HepG2 (cell line): ENCODE data around the gene RPS6KA2. TPM values are rescaled to one million over a fixed set of nuclear protein-coding genes. Genes with fewer than 3 reads are reported as not detected.

ENCODE experiments used
- ATAC-seq: fragments of 200-7000 bp; cut with Tn5 transposase; 3 replicates; pipeline ENCODE4 v1.9.1; 2020; ENCODE audit warnings: mild to moderate bottlenecking, moderate library complexity
- BruUV-seq: library from RNA; stranded (reverse); fragments of 400-500 nt; replicated peaks from 2 replicates; lab custom pipeline; 2021; lab: Mats Ljungman, UMichigan
- CTCF ChIA-PET: fragments of 300-600 bp; formaldehyde crosslinking; extraction: SDS; loops from one replicate; lab custom pipeline; 2021; ENCODE audit warnings: low total read pairs, inconsistent platforms, low intra/inter-chr PET ratio; lab: Yijun Ruan, JAX
- POLR2A ChIA-PET: fragments of 350-600 bp; sonication (Branson Sonifier 250); formaldehyde crosslinking; loops from one replicate; lab custom pipeline; 2020; ENCODE audit warnings: antibody characterized with exemption, inconsistent platforms; lab: Yijun Ruan, JAX
- DNase-seq: peaks from one replicate; pipeline ENCODE4 v3.0.0-alpha.2; 2015; ENCODE audit warnings: low spot score
- FAIRE-seq: peaks from 3 replicates; lab custom pipeline; 2011; peaks lifted over from hg19 to GRCh38; lab: Jason Lieb, UNC
- H2AFZ ChIP-seq: one replicate; pipeline ENCODE4 v1.6.1; 2011; ENCODE audit warnings: low read length, inconsistent platforms
- H3K27ac ChIP-seq: fragments of 300-600 bp; 3 replicates; pipeline ENCODE4 v1.8.0; 2011; ENCODE audit warnings: mixed run types, mild to moderate bottlenecking, mixed read lengths, low read length, inconsistent platforms; ENCODE audit not compliant: insufficient read depth; ENCODE audit errors: extremely low read length
- H3K27me3 ChIP-seq, 2 experiments: fragments of 200-600 bp in 1 of 2; 2 replicates in 1 of 2; 3 replicates in 1 of 2; pipeline versions ENCODE4 v1.6.0 to v1.8.0; 2011; ENCODE audit warnings: low read length in 2 of 2, mild to moderate bottlenecking in 2 of 2, moderate library complexity in 2 of 2, inconsistent platforms in 1 of 2; ENCODE audit not compliant: insufficient read depth in 2 of 2, control insufficient read depth in 1 of 2
- H3K36me3 ChIP-seq, 2 experiments: fragments of 200-600 bp in 1 of 2; replicated peaks in 1 of 2; 2 replicates in 1 of 2; 3 replicates in 1 of 2; pipeline versions ENCODE4 v1.5.1 to v1.8.0; 2011; ENCODE audit warnings: low read length in 2 of 2, inconsistent platforms in 1 of 2; ENCODE audit not compliant: insufficient read depth in 2 of 2, control insufficient read depth in 1 of 2
- H3K4me1 ChIP-seq: 2 replicates; pipeline ENCODE4 v1.5.1; 2012; ENCODE audit warnings: low read length, inconsistent platforms; ENCODE audit not compliant: insufficient read depth
- H3K4me2 ChIP-seq: 2 replicates; pipeline ENCODE4 v1.6.0; 2011; ENCODE audit warnings: low read depth, low read length, inconsistent platforms
- H3K4me3 ChIP-seq, 3 experiments: fragments of 200-600 bp in 1 of 3; sonication (generic), shearing (Covaris generic) in 1 of 3; replicated peaks in 1 of 3; 2 replicates each; pipeline ENCODE4 v1.5.1; 2011 to 2016; ENCODE audit warnings: low read length in 3 of 3, inconsistent platforms in 2 of 3, low read depth in 2 of 3, mild to moderate bottlenecking in 2 of 3, control low read depth in 1 of 3, mixed read lengths in 1 of 3; ENCODE audit not compliant: insufficient read depth in 1 of 3
- H3K79me2 ChIP-seq: one replicate; pipeline ENCODE4 v1.6.1; 2011; ENCODE audit warnings: low read length, inconsistent platforms; ENCODE audit not compliant: insufficient read depth
- H3K9ac ChIP-seq: 2 replicates; pipeline ENCODE4 v1.6.0; 2011; ENCODE audit warnings: mild to moderate bottlenecking, low read depth, low read length, inconsistent platforms; ENCODE audit not compliant: insufficient read depth
- H3K9me3 ChIP-seq: 2 replicates; pipeline ENCODE4 v1.5.1; 2012; ENCODE audit warnings: mild to moderate bottlenecking, low read length
- H4K20me1 ChIP-seq: 2 replicates; pipeline ENCODE4 v1.6.0; 2011; ENCODE audit warnings: inconsistent platforms, mild to moderate bottlenecking, low read length, moderate library complexity; ENCODE audit not compliant: insufficient read depth
- CENPX ChIP-seq: sonication (generic); formaldehyde crosslinking; IDR thresholded peaks from 2 replicates; pipeline ENCODE4 v1.9.0; 2021; ENCODE audit warnings: mild to moderate bottlenecking, missing genetic modification reagents, moderate library complexity
- FOXC1 ChIP-seq: sonication (generic); formaldehyde crosslinking; IDR thresholded peaks from 2 replicates; pipeline ENCODE4 v1.8.0; 2022; ENCODE audit warnings: mild to moderate bottlenecking, missing genetic modification reagents, borderline replicate concordance
- IRX3 ChIP-seq: sonication (generic); formaldehyde crosslinking; IDR thresholded peaks from 2 replicates; pipeline ENCODE4 v1.8.1; 2023; ENCODE audit warnings: mild to moderate bottlenecking, low read depth, missing genetic modification reagents, borderline replicate concordance
- NFATC3 ChIP-seq: sonication (generic); formaldehyde crosslinking; IDR thresholded peaks from 2 replicates; pipeline ENCODE4 v1.5.1; 2020; ENCODE audit warnings: mild to moderate bottlenecking, missing genetic modification reagents
- RBM39 ChIP-seq: fragments of 200-400 bp; formaldehyde crosslinking; IDR thresholded peaks from one replicate; pipeline ENCODE4 v1.6.1; 2018; ENCODE audit warnings: antibody characterized with exemption, mild to moderate bottlenecking, low read depth, low read length; ENCODE audit not compliant: poor library complexity, severe bottlenecking
- TCF7 ChIP-seq: sonication (generic); IDR thresholded peaks from 2 replicates; pipeline ENCODE4 v1.6.1; 2016; ENCODE audit warnings: antibody characterized with exemption, low read depth
- ZFP37 ChIP-seq: sonication (generic); formaldehyde crosslinking; IDR thresholded peaks from 2 replicates; pipeline ENCODE4 v1.4.0; 2020; ENCODE audit warnings: missing genetic modification reagents, borderline replicate concordance
- ZNF143 ChIP-seq: sonication (generic); formaldehyde crosslinking; IDR thresholded peaks from 2 replicates; pipeline ENCODE4 v1.4.0; 2020; ENCODE audit warnings: missing genetic modification reagents
- ZNF3 ChIP-seq: IDR thresholded peaks from 2 replicates; pipeline ENCODE4 v1.7.0; 2017; ENCODE audit warnings: inconsistent platforms
- ZNF598 ChIP-seq: sonication (generic); formaldehyde crosslinking; IDR thresholded peaks from 2 replicates; pipeline ENCODE4 v1.5.1; 2020; ENCODE audit warnings: mild to moderate bottlenecking, missing genetic modification reagents, borderline replicate concordance
- ZNF703 ChIP-seq: sonication (generic); formaldehyde crosslinking; IDR thresholded peaks from 2 replicates; pipeline ENCODE4 v1.5.1; 2020; ENCODE audit warnings: missing genetic modification reagents, mild to moderate bottlenecking, moderate library complexity, borderline replicate concordance
- ZNF775 ChIP-seq: sonication (generic); formaldehyde crosslinking; IDR thresholded peaks from 2 replicates; pipeline ENCODE4 v1.4.0; 2020; ENCODE audit warnings: missing genetic modification reagents, mild to moderate bottlenecking, moderate library complexity, borderline replicate concordance
- ZNF850 ChIP-seq: sonication (generic); formaldehyde crosslinking; conservative IDR thresholded peaks from 2 replicates; pipeline ENCODE4 v1.9.0; 2021; ENCODE audit warnings: mild to moderate bottlenecking, missing genetic modification reagents
- WGBS: methylation state at CpG from one replicate; pipeline ENCODE4 v1.1.6; 2017; ENCODE audit warnings: low lambda C conversion rate; 5-methylcytosine and 5-hydroxymethylcytosine counted together
- in situ Hi-C: cut with HindIII; loops from 2 replicates; pipeline ENCODE4 v1.10.0; 2017; ENCODE audit warnings: low pct_unique_long_range_greater_than_20kb; ENCODE audit not compliant: extremely low pct_ligation_motif_present
- intact Hi-C: fragments of 100-400 bp; cut with micrococcal nuclease; formaldehyde crosslinking; loops from one replicate; pipeline ENCODE4 v1.10.0; 2022; ENCODE audit not compliant: unreplicated experiment
- polyA plus RNA-seq, 8 experiments: library from polyadenylated mRNA; depleted of rRNA in 3 of 8; stranded (reverse) in 7 of 8; unstranded in 1 of 8; fragments of >200 nt; fragmentation: Illumina TruSeq in 4 of 8; extraction: Trizol in 4 of 8; gene quantifications; 2 replicates each; pipeline versions ENCODE4 v1.2.1 to v1.2.3, GENCODE V29; 2011 to 2016; ENCODE audit warnings: low read depth in 4 of 8, missing spikeins in 1 of 8, mixed read lengths in 1 of 8; ENCODE audit not compliant: insufficient read depth in 1 of 8
- total RNA-seq, 5 experiments: library from RNA; depleted of rRNA; stranded (reverse); fragments of >200 nt; fragmentation: Illumina TruSeq; extraction: Trizol; gene quantifications; 2 replicates each; pipeline ENCODE4 v1.2.3, GENCODE V29; 2016; ENCODE audit warnings: low read depth in 1 of 5
- TF ChIP-seq, protein P1 (sequence below): IDR thresholded peaks from 2 replicates; pipeline ENCODE4 v1.6.1; 2012; ENCODE audit warnings: low read depth, low read length, improper control_type of control experiment
- TF ChIP-seq, protein P2 (sequence below): sonication (generic); formaldehyde crosslinking; IDR thresholded peaks from 2 replicates; pipeline ENCODE4 v1.5.0; 2020; ENCODE audit warnings: mild to moderate bottlenecking, missing genetic modification reagents, borderline replicate concordance

The RPS6KA2 gene
- total and polyA plus RNA-seq, 2 of the 13 experiments (the other 11 are each of a cell fraction or from before 2014, with no cell fraction given): 0.22 to 0.38 TPM

- CTCF ChIA-PET: no interaction called here
Measured at GRCh38 chr6:166478782-166479592, 148.1 kb downstream of the RPS6KA2 start.

More at GRCh38 chr6:166478782-166479592, 148.1 kb downstream of the RPS6KA2 start:
- BruUV-seq: no TSS peak
- Histone ChIP-seq H3K27ac (no peak overlapping the region), H3K4me3 (no peak overlapping the region), H2AFZ (no peak overlapping the region), H3K4me2 (no peak overlapping the region), H3K4me1 (peaks cover 7% of the 10 kb centered on the region), H3K27me3 (peaks cover 16 to 81% of the 10 kb centered on the region in 2 experiments), H4K20me1 (no peaks in the 10 kb centered on the region), H3K9me3 (no peaks in the 10 kb centered on the region), H3K36me3 (no peaks in the 10 kb centered on the region), H3K9ac (no peak overlapping the region), H3K79me2 (no peaks in the 10 kb centered on the region)
- intact Hi-C loops: no loop called here
- 38% methylated on average over 22 of the region's 28 CpGs for WGBS
- ATAC-seq (no peak), DNase-seq (no peak), FAIRE-seq (no peak)
- POLR2A ChIA-PET: no interaction called here
- in situ Hi-C loops: no loop called here
- TF ChIP-seq ZNF775 (CRISPR knock-in tag) (no peak), IRX3 (CRISPR knock-in tag) (no peak), RBM39 (no peak), ZNF3 (CRISPR knock-in tag) (no peak), FOXC1 (CRISPR knock-in tag) (no peak), TCF7 (no peak), ZNF143 (no peak), NFATC3 (no peak), ZNF703 (CRISPR knock-in tag) (no peak), CENPX (CRISPR knock-in tag) (no peak), ZNF850 (CRISPR knock-in tag) (no peak), ZNF598 (no peak), ZFP37 (CRISPR knock-in tag) (no peak)
- TF ChIP-seq, protein P1, sequence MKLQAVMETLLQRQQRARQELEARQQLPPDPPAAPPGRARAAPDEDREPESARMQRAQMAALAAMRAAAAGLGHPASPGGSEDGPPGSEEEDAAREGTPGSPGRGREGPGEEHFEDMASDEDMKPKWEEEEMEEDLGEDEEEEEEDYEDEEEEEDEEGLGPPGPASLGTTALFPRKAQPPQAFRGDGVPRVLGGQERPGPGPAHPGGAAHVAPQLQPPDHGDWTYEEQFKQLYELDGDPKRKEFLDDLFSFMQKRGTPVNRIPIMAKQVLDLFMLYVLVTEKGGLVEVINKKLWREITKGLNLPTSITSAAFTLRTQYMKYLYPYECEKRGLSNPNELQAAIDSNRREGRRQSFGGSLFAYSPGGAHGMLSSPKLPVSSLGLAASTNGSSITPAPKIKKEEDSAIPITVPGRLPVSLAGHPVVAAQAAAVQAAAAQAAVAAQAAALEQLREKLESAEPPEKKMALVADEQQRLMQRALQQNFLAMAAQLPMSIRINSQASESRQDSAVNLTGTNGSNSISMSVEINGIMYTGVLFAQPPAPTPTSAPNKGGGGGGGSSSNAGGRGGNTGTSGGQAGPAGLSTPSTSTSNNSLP: no peak
- TF ChIP-seq, protein P2, sequence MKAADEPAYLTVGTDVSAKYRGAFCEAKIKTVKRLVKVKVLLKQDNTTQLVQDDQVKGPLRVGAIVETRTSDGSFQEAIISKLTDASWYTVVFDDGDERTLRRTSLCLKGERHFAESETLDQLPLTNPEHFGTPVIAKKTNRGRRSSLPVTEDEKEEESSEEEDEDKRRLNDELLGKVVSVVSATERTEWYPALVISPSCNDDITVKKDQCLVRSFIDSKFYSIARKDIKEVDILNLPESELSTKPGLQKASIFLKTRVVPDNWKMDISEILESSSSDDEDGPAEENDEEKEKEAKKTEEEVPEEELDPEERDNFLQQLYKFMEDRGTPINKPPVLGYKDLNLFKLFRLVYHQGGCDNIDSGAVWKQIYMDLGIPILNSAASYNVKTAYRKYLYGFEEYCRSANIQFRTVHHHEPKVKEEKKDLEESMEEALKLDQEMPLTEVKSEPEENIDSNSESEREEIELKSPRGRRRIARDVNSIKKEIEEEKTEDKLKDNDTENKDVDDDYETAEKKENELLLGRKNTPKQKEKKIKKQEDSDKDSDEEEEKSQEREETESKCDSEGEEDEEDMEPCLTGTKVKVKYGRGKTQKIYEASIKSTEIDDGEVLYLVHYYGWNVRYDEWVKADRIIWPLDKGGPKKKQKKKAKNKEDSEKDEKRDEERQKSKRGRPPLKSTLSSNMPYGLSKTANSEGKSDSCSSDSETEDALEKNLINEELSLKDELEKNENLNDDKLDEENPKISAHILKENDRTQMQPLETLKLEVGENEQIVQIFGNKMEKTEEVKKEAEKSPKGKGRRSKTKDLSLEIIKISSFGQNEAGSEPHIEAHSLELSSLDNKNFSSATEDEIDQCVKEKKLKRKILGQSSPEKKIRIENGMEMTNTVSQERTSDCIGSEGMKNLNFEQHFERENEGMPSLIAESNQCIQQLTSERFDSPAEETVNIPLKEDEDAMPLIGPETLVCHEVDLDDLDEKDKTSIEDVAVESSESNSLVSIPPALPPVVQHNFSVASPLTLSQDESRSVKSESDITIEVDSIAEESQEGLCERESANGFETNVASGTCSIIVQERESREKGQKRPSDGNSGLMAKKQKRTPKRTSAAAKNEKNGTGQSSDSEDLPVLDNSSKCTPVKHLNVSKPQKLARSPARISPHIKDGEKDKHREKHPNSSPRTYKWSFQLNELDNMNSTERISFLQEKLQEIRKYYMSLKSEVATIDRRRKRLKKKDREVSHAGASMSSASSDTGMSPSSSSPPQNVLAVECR: no peak
- TF ChIP-seq, all 625 proteins: peak for 0
